Cardiac fibroblast (primary cell): Measurements from ENCODE around the gene MAGI1.

Experiments
- DNase-seq, 2 donors: peaks; one replicate each; pipeline versions ENCODE4 v3.0.0 to v3.0.0-alpha.2; 2010; ENCODE audit warnings: low read depth in 2 of 2
- H3K4me3 ChIP-seq, 2 donors: replicated peaks in 1 of 2; 1 replicate in 1 of 2; 2 replicates in 1 of 2; pipeline ENCODE4 v1.5.1; 2011; ENCODE audit warnings: low read depth in 2 of 2, low read length in 2 of 2, mild to moderate bottlenecking in 2 of 2, moderate library complexity in 1 of 2
- CTCF ChIP-seq: IDR thresholded peaks from one replicate; pipeline ENCODE4 v1.5.1; 2011; ENCODE audit warnings: low read depth, mild to moderate bottlenecking, low read length, inconsistent platforms

Gene MAGI1

GRCh38 chr3:65448120-65448519 lies 590.6 kb downstream of the MAGI1 start:
- DNase-seq = no peak
- no peak for TF ChIP-seq CTCF
- no peak overlapping the region for H3K4me3 ChIP-seq

- DNase-seq = no peak
- no peak overlapping the region for H3K4me3 ChIP-seq
- no peak for TF ChIP-seq CTCF
Measured at GRCh38 chr3:65445573-65446169, 593.0 kb downstream of the MAGI1 start.

- no peak for TF ChIP-seq CTCF
- no peak for DNase-seq
- no peak overlapping the region for H3K4me3 ChIP-seq
Measured at GRCh38 chr3:65444447-65444815, 594.3 kb downstream of the MAGI1 start.

- H3K4me3 ChIP-seq = no peak overlapping the region
- no peak for TF ChIP-seq CTCF
- no peak for DNase-seq
Measured at GRCh38 chr3:65443739-65444446, 594.8 kb downstream of the MAGI1 start.

GRCh38 chr3:65439641-65440284 lies 599.0 kb downstream of the MAGI1 start:
- H3K4me3 ChIP-seq = no peak overlapping the region
- peak; percentile 62 for TF ChIP-seq CTCF
- DNase-seq = peak; percentile 69 to 73

GRCh38 chr3:65438612-65439011 lies 600.1 kb downstream of the MAGI1 start:
- H3K4me3 ChIP-seq = no peak overlapping the region
- no peak for TF ChIP-seq CTCF
- no peak for DNase-seq
